GM19193 (cell line): ENCODE results near the gene SLC6A7.

ENCODE experiments used
- POLR2A ChIP-seq: IDR thresholded peaks from 4 replicates; pipeline ENCODE4 v1.6.1; 2011; ENCODE audit not compliant: insufficient read depth, insufficient read length; ENCODE audit errors: extremely low read depth

Gene SLC6A7

GRCh38 chr5:150176745-150177477, 13.0 kb upstream of the SLC6A7 start:
- no peak for TF ChIP-seq POLR2A

DNA sequence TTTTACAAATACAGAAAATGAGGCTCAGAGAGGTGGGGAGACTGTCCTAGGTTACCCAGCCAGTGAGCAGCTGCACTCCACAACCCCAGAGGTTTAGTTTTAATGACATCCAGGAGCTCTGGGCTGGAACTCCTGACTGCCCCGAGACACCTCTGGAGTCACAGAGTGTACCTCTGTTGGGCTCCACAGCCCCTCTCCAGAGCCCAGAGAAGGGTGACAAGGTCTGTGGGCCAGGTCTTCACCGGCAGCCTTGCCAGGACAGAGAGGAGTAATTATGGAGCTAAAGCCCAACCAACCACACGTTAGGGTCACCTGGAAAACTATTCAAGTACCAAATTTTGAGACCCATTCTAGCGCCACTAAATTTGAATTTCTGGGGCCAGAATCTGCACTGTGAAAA, 12.1 kb upstream of the SLC6A7 start:
- TF ChIP-seq POLR2A, result no peak

DNA sequence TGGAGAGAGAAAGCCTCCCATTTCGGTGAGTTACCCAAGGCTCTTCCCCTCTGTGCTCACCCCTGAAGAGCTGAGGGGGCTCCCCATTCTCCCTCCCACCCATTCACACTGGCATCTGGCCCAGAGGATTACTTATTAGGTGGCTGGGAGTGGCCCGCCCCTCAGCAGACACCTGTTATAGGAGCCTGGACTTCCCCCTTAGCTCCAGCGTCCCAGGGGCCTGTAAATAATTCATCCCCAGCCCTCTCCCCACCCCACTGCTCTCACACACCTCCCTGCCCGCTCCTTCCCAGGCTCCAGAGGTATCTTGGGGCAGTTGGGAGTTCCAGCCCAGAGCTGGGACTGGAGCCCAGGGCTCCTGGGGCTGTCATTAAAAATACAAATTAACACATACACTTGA, 11.6 kb upstream of the SLC6A7 start:
- no peak for TF ChIP-seq POLR2A

- TF ChIP-seq POLR2A, result no peak
Observed at GRCh38 chr5:150179019-150179620, 10.7 kb upstream of the SLC6A7 start.

- TF ChIP-seq POLR2A, result no peak
Observed at GRCh38 chr5:150180241-150181026, 9.4 kb upstream of the SLC6A7 start.

GRCh38 chr5:150181027-150181426, 8.8 kb upstream of the SLC6A7 start:
- no peak for TF ChIP-seq POLR2A

DNA sequence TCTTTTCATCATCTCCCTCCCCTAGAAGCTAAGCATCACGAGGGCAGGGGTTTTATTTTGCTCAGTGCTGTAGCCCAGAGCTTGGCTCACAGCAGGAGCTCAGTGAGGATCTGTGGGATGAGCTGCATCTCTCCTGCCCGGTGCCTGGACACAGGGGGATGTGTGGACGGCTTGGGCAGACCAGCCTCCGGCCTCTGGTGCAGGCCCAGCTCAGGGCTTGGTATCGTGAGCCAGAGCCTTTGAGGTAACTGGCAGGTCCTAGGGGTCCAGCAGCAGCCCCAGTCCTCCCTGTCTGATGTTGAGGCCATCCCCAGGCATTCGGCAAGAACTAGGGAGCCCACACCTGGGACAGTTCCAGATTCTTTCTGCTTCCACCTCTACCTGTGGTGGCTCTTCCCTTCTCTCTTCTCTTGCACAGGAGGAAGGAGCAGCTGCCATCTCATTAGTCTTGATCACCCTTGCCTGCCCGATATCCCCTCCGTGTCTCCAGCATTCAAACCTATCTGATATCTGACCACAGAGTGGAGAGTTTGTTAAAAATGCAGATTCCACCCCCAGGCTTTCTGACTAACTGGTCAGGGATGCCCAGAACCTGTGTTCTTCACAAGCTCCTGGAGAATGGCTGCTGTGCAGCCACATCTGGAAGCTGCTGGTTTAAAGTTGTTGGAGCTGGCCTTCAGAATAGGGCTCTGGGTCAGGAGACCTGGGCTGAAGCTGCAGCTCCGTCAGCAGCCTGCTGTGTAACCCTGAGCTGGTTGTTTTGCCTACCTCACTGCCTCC, 7.9 kb upstream of the SLC6A7 start:
- TF ChIP-seq POLR2A, result no peak

DNA sequence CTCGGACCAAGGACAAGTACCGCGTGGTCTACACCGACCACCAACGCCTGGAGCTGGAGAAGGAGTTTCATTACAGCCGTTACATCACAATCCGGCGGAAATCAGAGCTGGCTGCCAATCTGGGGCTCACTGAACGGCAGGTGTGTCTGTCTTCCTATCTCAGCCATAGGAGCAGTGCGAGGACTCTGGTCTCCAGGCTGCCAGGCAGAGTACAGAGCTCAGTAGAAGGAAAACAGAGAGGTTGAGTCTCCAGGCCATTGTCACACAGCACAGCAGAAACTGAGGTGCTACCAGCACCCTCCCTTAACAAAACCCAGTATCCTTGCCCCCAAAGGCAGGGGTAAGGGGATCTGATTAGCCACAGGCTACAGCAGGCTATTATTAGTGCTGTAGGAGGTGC, 7.1 kb upstream of the SLC6A7 start:
- no peak for TF ChIP-seq POLR2A

- no peak for TF ChIP-seq POLR2A
Observed at GRCh38 chr5:150183436-150183835, 6.4 kb upstream of the SLC6A7 start.

DNA sequence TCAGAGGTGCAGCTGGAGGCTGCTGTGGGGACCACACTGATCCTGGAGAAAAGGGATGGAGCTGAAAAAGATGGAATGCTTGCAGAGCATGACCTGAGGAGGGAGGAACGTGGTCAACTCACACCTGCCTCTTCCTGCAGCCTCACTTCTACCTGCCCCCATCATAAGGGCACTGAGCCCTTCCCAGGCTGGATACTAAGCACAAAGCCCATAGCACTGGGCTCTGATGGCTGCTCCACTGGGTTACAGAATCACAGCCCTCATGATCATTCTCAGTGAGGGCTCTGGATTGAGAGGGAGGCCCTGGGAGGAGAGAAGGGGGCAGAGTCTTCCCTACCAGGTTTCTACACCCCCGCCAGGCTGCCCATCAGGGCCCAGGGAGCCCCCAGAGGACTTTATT, 5.9 kb upstream of the SLC6A7 start:
- no peak for TF ChIP-seq POLR2A

GRCh38 chr5:150184990-150185912, 4.6 kb upstream of the SLC6A7 start:
- TF ChIP-seq POLR2A, result no peak

- no peak for TF ChIP-seq POLR2A
Observed at GRCh38 chr5:150186137-150186536, 3.7 kb upstream of the SLC6A7 start.

DNA sequence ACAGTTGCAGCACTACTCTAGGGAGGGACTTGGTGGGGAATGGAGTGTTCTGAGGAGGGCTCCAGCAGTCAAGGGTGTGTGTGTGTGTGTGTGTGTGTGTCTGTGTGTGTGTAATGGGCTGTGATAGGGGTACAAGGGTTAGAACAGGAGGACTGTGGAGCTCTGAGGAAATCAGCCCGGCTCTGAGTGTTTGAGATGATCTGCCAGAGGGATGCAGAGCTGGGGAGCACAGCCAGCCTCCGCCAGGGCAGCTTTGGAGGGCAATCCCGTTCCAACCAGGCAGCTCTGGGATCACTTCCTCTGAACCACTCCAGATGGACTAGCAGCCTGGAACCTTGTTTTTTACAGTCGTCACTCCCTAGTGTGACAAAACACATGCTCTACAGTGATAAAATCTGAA, 3.0 kb upstream of the SLC6A7 start:
- no peak for TF ChIP-seq POLR2A
